Activated gamma-delta T cell (primary cell): Measurements from ENCODE around the gene NT5C1B.

ENCODE experiments used
- DNase-seq: peaks from one replicate; lab custom pipeline; 2025; lab: John Stamatoyannopoulos, UW

NT5C1B gene

DNA sequence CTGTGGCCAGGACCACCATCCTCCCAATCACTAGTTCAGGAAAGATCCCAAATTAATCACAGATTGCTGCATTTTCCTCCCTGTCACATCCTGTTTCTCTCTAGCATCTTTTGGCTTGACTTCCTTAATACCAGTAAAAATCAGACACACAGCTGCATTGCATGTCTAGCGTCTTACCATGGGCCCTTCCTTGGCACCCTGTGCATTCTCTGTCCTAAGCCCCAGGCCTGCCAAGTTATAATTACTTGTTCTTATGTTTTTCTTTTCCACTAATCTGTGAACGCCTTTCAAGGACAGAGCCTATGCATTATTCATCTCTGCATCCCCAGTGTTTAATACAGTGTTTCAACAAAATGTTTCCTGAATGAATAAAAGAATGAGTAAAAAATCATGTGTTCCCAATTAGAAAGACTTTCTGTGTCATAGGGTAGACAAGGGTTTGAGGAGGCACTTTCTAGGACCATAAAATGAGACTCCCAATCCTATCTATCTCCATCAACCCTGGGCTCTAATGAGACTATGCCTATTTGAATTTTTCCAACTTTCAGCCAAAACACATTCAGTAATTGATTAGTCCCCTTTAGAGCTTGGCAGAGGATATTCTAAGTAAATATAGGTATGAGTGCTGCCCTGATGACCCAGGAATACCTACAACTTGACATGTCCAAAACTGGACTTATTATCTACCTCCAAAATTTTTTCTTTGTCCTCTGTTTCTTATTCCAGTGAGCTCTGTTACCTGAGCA, 10.3 kb upstream of the NT5C1B start:
- no peak for DNase-seq

DNA sequence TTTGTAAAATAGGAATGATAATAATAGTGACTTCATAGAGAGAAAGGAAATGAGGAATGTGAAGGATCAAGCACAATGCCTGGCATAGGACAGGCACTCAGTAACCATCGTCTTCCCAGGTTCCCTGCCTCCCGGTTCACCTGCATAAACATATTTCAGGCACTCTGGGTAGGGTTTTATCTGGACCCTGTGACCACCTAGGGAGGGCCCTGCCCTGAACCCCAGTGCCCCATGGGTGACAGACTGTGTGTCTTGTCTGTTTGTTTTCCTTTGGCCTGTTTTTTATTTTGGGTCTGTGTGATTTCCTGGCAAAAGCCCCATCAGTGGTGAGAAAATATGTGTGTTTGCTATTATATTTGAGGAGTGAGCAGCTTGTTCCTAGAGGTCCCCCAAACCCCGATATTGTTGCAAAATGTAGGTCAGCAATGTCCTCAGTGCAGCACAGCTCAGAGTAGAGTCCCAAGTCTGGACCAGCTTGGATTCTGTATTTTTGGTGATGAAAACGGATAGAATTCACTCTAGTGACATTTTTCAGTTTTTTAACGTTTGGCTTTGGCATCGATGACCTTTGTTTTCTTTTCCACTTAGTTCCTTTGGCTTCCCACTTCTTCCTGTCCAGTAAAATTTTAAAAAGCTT, 9.6 kb upstream of the NT5C1B start:
- DNase-seq, result no peak

DNA sequence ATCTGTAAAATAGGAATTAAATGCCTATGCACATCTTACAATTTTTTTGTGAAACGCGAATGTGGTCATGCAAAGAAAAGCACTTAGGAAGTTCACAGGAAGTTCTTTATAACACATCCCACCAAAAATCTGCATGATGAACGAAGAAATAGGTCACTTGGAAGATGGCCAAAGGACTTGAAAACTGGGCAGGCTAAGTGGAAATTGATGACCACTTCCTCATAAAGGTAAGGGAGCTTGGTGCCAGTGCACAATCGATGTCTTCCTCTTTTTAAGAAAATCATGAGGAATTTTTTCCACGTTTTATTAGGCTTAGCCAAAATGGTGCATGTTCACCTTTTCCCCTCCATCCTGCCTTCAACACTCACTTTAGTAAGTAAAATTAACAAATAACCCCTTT, 8.2 kb upstream of the NT5C1B start:
- no peak for DNase-seq

DNA sequence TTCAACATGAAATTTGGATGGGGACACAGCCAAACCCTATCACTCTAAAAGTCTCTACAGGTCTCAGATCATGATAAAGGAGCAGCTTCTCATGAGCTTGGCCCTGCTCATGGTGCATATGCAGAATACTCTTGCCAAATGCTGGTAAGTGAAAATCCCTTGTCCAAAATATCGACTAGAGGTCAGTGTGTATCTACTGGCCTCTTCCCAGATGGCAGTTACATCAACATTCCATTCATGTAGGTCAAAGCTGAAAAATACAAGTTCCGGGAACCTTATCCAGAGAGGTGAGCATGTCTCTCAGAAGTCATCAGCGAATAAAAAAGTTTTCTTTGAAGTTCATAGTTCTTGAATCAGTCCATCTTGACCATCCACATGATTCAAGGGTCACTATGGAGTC, 7.6 kb upstream of the NT5C1B start:
- no peak for DNase-seq

DNA sequence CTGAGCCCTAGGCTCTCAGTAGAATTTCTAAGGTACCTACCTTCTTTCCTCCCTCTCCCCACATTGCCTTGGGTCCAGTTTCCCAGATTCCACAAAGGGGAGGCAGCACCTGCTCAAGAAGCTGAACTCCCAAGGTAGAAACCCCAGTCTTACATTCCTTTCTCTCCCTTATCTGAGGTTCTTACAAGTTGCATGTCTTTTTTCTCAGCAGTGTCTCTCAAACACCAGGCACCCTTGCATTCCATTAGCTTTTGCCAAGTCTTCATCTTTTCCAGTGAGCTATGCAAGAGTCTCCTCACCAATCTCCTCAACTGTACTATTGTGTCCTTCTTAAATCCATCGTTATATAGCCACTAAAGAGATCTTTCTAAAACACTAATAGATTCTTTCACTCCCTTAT, 4.1 kb upstream of the NT5C1B start:
- no peak for DNase-seq

DNA sequence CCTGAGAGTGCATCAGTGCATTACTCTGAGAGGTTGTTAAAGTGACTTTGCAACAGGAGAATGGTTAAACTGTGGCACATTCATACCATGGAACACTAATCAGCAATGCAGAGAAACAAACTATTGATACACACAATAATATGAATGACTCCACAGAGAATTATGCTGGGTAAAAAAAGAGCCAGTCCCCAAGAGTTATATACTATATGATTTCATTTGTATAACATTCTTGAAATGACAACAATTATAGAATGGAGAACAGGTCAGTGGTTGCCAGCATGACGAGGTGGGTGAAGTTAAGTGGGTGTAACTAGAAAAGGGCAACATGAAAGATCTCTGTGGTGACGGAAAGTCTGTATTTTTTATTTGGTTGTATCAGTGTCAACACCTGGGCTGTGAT, 3.0 kb upstream of the NT5C1B start:
- no peak for DNase-seq

DNA sequence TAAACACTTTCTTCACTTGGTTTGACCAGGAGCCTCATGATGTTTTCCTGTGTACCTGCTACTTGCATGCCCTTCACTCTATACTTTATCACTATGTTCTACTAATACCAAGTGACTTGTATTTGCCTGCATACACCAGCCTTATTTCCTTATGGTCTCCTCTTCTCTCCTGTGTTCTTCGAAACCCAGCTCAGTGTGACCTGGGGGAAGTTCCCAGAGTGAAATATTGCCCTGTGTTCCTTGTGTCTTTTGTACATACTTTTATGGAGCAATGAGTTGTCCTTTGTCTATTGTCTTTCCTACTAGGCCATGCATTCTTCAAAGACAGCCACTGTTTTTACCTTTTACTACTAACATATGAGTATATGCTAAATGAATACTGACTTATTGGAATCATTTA, 567 bp downstream of the NT5C1B start:
- no peak for DNase-seq

DNA sequence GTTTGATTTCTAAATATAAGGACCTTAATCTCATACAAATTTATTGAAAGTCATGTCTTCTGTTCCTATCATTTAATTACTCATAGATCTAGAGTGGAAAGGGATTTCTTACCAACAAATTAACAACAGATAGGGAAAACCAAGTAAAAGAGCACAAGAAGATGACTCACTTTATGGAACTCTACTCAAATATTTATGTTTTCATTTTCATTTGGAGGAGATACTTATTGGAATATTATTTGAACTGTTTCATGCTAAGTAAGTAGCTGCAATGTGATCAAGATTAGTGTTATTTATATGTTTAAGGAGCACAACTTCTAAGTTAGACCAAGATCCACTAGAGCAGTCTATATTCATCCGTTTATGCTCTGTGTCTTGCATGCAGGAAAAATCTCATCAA, 1.3 kb downstream of the NT5C1B start:
- no peak for DNase-seq

DNA sequence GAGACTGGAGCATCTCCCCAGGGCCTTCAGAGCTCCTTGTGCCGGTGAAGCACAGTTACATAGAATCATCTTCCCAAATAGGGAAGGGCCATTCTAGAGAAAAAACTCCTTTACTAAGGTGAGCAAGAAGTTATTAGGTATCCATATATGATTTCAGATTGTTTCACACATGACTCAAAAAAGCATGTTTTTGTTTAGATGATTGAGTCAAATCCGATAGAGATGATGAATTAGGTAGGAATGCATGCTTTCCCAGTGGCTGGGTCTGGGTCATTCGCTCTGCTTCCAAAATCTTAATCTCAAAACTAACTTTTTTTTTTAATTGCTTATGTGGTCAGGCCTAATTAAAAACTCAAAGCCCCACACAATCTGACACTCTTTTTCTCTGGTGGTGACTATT, 3.8 kb downstream of the NT5C1B start:
- DNase-seq, result no peak

DNA sequence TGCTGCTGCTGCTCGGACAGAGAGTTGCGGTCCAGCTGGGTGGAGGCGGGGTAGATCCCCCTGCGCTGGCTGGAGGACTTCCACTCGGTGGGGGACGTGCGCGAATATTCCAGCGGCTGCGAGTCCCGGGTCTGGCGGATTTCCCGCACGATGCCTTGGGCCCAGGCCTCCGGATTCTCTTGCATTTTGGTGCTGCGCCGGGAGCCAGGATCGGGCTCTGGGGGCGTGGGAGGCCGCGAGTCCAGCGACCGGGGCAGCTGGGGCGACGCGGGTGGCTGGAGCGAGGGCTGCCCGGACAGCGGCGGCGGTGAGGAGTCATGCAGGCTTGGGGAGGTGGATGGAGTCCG, 4.8 kb downstream of the NT5C1B start:
- no peak for DNase-seq

DNA sequence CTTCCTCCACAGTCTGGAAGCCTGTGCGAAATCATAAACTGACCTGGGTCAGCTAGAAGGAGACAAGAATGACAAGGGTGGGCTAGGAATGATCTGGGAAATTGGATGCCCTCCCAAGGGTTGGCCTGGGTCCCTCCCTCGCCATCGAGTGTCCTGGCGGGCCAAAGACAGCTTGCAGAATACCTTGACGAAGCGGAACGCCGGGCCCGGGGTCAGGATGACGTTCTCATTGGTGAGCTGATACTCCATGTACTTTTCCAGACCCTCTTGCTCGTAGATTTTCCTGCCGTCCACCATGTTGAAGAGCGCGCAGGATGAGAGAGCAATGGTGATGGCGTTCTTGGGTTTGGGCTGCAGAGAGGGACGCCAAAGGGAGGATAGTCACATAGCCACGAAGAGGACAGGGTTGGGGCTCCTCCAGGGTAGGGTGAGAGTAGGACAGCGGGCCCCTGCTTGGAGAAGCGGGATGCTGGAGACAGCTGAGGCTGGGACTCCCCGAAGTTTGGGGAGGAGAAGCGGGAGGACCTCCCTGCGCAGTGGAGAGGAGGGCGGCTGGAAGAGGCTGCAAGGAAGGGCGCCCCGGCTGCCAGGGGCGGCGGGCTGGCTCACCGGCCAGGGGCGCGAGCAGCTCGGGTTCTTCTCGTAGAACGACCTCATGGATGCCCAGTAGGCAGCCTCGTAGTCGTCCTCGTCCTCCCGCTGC, 5.3 kb downstream of the NT5C1B start:
- DNase-seq, result no peak

DNA sequence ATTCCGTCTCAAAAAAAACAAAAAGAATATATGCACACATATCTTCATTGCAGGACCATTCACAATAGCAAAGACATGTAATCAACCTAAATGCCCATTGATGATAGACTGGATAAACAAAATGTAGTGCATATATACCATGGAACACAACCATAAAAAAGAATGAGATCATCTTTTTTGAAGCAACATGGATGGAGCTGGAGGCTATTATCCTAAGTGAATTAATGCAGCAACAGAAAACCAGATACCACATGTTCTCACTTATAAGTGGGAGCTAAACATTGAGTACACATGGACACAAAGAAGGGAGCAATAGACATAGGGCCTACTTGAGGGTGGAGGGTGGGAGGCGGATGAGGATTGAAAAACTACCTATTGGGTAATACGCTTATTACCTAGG, 8.8 kb downstream of the NT5C1B start:
- no peak for DNase-seq

DNA sequence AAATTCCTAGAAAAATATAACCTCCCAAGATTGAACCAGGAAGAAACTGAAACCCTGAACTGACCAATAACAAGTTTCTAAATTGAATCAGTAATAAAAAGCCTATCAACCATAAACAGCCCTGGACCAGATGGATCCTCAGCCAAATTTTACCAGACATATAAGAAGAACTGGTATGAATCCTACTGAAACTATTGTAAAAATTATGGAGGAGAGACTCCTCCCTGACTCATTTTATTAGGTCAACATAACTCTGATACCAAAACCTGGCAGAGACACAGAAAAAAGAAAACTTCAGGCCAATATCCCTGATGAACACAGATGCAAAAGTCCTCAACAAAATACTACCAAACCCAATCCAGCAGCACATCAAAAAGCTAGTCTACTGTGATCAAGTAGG, 11.3 kb downstream of the NT5C1B start:
- DNase-seq, result no peak

DNA sequence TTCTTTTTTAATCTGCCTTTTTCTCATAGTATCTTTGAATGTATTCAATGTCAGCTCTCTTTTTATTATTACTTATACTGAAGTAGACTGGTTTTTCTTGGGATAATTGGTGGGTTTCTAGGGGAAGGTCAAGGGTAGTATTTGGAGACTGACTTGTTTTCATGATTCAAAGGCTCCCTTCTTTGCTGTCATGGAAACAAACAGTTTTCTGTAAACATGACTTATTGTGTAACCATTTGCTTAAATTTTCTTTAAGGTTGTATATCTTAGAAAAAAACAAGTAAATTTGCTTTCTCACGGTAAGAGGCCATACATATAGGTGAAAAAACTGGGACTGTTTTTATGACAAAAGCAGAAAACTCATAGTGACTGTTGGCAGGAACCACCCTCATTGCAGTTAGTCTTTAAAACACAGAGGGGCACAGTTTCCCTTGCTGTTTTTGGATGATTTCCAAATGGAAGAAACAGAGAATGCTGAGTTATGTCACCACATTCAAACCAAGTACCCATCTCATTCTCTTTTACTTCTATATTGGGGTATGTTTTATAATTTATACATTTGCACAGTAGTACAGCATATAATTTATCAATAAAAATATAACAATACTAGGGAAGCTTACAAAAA, 23.1 kb downstream of the NT5C1B start:
- DNase-seq, result no peak

DNA sequence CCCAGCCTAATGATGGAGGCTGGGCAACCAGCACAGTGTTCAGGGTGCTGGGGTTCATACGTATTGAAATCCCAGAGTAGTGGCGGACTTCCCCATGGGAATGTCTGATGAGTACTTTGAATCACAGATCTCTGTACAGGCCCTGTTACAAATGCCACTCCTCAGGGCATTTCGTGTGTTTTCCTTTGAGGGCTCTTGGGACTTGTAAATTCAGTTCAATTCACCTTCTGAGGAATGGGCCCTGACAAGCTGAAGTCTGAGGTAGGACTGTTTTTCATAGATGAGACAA, 28.6 kb downstream of the NT5C1B start:
- no peak for DNase-seq

DNA sequence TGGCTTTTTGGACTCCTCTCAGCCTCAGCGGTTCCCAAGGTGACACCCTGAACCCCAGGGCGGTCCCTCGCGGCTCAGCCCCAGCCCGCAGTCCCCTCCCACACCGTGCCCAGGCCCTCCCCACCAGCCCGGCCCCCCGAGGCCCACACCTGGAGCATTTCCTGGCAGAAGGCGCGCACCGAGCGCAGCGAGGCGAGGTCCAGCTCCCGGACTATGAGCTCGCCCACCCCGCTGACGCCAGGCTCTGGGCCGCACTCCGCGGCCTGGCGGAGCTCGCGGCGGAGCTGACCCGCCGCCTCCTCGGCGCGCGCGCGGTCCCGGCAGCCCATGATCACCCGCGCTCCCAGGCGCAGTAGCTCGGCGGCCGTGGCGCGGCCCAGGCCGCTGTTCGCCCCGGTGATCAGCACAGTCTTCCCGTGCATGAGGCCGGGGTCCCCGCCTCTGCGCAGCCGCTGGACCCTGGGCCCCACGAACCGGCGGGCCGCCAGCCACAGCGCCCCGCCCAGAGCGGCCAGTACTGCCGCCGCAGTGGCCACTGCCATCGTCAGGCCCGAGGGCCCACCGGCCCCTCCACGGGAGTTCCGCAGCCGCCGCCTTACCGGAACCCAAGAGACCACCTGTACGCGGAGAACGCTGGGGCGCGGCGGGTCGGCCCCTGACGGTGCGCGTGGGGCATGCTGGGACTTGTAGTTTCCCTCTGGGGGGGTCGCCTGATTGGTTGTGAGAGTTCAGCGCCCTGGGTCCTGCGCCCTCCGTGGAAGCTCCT, 29.2 kb downstream of the NT5C1B start, which contains the start of gene RDH14:
RDH14 (minus strand) TSS at position 623 of the 766 bp plus-strand sequence; CDS start at position 542, 81 bp downstream.
- peak; percentile 78 for DNase-seq

DNA sequence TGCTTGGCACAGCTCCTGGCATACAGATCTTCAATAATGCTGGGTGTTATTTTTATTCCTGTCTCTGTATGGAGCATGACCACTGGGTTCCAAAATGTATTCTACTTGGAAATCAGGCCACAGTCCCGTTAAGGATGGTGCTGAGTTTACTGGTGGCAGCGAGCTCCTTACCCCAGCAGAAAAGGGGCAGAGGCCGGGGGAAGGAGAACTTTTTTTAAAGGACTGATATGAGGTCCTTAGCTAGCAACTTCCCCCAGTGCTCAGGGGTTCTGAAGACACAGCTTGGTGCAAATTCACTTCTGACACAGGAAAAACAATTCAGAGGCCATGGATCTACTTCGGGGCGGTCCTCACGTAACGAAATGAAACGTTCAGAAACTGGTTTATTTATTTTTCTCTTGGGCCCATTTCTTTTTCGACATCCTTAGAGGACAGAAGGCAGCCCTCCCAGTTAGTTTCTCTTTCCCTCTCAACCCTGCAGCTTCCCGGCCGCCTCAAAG, 29.8 kb downstream of the NT5C1B start:
- no peak for DNase-seq

DNA sequence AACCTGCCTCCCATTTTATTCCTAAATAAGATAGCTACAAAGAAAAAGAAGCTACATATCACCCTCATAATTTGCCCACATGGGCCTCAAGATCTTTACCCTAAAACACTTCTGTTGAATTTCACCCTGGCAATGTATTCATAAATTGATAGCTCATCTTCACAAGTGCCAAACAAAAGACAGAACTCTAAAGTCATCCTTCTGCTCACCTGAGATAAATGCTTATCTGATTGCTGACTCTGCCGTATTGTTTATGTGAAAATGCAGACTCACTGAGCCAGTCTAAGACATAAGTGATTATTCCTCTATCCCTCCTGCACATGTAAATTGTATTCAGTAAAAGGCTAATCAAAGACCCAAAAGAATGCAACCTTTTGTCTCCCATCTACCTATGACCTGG, 30.9 kb downstream of the NT5C1B start:
- DNase-seq, result no peak

DNA sequence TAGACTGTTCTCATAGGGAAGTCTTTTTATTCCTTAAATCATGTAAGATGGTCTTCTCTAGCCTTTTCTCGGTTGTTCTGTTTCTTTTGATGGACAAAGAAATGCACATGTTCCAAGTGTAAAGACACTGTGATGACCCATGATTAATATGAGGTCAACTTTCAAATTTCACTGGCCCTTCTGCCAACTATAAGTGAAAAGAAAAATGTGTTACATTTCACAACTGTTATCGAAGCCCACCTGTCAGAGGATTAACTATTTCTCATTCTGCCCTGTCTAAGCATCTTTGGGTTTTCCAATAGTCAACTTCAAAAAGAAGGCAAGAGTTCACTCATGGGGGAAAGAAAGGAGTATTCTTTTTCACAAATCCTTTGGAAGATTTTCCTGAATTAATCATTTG, 32.2 kb downstream of the NT5C1B start:
- no peak for DNase-seq

DNA sequence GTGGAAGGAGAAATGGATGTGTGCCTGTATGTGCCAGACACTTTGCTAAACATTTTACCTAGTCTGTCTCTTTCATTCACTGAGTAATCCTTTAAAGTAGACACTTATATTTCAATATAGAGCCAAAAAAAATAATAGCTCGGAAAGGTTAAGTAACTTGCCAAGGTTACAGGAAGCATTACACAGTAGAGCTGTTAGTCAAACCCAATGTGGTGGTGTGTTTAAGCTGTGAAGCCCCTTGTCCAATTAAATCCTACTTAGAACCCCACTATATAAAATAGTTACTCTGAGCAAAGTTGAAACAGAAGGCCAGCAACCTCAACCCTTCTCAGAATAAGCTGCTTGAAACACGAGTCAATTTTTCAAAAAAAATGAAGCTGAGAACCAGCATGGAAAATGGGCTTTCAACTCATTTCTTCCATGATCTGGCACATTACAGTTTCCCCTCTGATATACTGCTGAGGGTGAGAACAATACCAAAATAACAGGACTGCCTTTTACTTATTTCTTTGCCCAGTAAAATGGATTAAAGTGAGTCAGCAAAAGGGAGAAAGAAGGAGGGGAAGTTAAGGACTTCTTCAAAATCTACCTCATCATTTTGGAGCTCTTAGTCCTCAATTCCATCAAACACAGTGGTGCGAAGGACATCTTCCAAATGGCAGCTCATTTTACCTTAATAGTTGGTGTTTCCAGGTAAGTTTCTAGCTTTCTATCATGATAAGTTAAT, 36.9 kb downstream of the NT5C1B start:
- DNase-seq, result no peak

DNA sequence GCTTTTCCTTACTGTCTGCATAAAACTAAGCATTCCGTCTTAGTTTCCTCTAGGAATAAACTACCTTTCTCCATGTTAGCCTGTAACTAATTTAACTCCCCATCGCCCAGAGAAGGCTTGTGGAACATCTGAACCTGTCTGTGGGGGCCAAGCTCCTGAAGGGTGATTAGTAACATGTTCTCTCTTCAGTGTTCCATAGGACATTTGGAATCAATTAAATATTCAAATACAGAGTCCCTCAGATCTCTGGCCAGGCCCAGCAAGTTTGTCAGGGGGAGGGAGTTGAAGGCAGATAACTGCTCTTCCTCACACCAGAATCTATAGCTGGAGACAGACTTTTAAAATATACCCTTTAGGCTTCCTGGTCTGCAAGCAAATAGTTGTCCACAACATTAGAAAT, 37.7 kb downstream of the NT5C1B start:
- no peak for DNase-seq
